Measurements from ENCODE around the gene GALNT11. TPM values are rescaled to one million over a fixed set of nuclear protein-coding genes. Genes with fewer than 3 reads are reported as not detected.
"Not testable (repeated sequence)": the region's sequence is repeated elsewhere in the genome, so short reads cannot be mapped to it uniquely, and the experiment has no call there.

GALNT11 gene
- 100 to 1,000 TPM; 116 to 122 (median 119) TPM for polyA plus RNA-seq (ENCODE audit: insufficient read length in 3 of 3)

DNA sequence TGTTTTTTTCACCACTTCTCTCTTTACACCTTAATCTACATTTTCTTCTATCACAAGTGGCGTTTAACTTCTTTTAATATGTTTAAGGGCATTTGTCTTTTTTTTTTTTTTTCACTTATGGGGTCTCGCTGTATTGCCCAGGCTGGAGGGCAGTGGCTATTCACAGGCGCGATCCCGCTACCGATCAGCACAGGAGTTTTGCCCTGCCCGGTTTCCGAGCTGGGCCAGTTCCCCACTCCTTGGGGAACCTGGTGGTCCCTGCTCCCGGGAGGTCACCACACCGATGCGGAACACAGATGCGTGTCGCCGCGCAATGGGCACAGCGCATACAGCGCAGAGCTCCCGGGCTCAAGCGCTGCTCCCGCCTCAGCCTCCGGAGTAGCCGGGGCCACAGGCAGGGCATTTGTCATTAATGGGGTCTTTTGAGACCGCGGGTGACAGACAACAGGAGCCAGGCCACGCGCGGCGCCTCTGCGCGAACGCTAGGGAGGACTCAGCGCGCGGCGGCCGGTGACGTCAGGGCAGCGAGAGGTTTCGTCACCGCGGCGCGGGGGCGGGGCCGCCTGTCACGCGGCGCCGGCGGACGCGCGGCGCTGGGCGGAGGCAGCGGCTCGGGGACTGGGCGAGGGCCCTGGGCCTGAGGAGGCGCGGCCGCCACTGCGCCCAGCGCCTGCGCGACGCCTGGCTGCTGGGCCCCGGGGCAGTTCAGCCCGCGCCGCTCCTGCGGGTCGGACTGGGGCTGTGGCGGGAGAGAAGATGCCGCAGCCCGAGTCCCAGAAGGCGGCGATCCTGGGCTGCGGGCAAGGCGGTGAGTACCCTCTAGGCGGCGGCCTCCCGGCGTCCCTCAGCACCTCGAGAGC is at the start of gene GALNT11:
TSS of gene GALNT11 (plus strand) at position 598 of the 860 bp plus-strand sequence. CDS start 68,554 bp downstream, outside the sequence.
- DNase-seq (ENCODE audit: low read depth in 3 of 3, low spot score in 2 of 3) = peak; percentile 48 to 71 (median 68)

DNA sequence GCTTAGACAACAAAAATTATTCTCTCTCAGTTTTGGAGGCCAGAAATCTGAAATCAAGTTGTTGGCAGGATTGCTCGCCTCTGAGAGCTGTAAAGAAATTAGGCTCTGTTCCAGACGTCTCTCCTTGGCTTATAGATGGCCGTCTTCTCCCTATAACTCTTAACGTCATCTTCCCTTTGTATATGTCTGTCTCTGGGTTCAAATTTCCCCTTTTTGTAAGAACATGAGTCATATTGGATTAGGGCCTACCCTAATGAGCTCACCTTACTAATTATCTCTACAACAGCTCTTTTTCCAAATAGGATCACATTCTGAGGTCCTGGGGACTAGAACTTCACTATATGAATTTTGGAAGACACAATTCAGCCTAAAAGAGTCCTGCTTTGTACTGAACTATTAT is 46.9 kb upstream of the GALNT11 start:
- no peak for DNase-seq (ENCODE audit: low read depth in 3 of 3, low spot score in 2 of 3)

DNA sequence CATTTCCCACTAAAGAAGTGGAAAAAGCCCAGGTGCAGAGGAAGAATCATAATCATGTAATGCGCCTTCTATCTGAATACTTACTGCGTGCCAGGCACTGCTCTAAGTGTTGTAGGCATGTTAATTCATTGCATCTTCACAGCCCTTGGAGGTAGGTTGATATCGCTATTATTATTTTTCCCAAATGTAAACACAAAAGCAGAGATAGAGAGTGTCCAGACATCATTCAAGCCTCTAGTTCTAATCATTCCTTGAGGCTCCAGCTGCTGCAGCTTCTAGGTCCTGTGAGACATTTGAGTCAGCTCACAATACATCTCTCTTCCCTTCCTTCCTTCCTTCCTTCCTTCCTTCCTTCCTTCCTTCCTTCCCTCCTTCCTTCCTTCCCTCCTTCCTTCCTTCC is 44.3 kb upstream of the GALNT11 start:
- no peak for DNase-seq (ENCODE audit: low read depth in 3 of 3, low spot score in 2 of 3)

DNA sequence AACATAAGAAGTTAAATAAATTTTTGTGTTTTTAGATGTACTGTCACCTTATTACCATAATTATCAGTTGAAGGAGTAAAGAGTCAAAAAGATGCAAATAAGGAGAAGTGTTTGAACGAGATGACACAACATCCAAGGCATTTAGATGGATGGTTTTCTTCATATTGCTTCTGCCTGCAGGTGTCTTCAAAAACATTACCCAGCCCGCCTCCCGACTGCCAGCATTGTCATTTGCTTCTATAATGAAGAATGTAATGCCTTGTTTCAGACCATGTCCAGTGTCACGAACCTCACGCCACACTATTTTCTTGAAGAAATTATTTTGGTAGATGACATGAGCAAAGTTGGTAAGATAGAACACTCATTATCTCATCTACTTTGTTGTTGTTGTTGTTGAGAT is 42.7 kb upstream of the GALNT11 start:
- no peak for DNase-seq (ENCODE audit: low read depth in 3 of 3, low spot score in 2 of 3)

DNA sequence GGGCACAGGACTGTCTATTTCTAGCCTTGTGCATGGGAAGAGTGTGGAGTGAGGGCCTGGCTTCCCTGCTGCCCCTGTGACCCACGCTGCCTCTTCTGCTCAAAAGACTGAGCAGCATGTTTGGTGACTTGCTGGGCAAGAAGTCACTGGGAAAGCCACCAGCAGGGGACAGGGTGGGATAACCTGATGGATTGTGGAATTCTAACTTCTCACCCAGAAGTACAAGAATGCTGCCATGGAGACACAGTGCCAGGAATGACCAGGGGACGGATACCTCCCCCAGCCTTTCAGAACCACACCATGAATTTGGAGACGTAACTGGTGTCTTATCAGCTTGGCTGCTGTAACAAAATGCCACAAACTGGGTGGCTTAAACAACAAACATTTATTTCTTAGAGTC is 40.9 kb upstream of the GALNT11 start:
- no peak for DNase-seq (ENCODE audit: low read depth in 3 of 3, low spot score in 2 of 3)

DNA sequence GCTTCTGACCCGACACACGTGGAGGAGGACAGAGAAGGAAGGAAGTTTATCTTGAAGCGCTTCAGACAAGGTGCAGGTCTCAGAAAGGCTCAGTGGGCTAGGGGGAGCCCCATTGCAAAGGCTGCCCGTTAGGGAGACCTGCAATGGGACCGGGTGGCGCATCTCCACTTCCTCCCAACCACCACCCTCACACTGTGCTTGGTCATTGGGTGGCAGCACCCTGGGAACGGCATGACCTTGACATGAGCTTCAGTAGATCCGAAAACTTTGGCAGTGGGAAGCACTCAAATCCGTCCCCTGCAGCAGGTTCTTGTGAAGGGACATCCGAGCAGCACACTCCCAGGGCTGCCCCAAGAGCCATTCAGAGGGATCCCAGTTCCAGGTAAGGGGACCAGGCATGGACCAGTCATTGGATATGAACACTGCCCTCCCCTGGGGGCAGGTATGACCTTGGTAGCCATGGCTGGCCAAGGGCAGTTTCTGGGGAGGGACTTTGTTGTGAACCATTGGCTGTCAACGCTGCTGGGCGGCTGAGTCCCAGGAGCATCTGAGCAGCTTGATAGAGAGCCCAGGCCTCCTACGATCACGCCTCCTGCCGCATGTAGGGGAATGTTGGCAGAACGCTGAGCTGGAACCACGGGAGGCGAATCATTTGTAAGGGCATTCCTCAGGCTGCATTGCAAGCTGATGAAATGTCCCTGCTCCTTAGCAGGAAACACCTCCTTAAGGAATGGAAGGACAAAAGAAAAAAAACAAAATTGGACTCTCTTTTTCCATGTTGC is 37.5 kb upstream of the GALNT11 start:
- DNase-seq (ENCODE audit: low read depth in 3 of 3, low spot score in 2 of 3) = no peak

DNA sequence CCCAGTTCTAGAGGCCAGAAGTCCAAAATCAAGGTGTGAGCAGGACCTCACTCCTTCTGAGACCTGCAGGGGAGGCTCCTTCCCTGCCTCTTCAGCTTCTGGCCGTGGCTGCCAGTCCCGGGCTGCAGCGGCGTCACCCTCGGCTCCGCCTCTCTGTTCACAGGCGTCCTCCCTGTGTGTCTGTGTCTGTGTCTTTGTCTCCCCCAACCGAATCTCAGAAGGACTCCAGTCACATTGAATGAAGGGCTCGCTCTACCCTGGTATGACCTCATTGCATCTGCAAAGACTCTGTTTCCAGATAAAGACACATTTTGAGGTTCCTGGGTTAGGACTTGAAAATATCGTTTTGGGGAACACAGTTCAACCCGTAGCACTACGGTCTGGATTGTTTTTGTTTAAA is 33.1 kb upstream of the GALNT11 start:
- peak in 1 of 3 donors; percentile 29 for DNase-seq (ENCODE audit: low read depth in 3 of 3, low spot score in 2 of 3)

DNA sequence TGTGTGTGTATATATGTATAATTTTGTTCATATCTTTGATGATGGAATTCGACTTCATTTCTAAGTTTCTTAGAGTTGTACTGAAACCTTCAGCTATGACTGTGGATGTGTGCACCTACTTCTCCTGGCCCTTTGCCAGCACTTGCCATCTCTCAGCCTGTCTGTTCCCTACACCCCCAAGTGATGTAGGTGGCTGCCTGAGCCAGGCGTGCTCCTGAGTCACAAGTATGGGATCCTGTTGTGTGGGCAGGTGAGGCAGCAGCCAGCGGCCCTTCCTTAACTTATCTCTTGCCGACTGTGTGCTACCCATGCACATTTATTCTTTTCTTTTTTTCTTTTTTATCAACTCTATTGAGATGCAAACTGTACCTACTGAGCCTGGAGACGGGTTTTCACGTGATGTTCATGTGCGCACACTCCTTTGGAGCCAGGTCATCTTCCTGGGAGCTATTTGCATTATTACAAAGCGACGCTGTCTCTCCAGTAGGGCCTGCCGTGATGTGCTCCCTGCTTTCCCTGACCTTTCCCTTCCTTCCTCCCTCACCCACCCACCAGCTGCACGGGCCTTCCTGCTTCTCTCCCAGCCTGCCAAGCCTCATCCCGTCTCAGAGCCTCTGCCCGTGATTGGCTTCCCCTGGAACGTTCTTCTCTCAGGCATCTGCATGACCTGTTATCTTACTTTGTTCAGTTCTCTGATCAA is 31.3 kb upstream of the GALNT11 start:
- no peak for DNase-seq (ENCODE audit: low read depth in 3 of 3, low spot score in 2 of 3)

DNA sequence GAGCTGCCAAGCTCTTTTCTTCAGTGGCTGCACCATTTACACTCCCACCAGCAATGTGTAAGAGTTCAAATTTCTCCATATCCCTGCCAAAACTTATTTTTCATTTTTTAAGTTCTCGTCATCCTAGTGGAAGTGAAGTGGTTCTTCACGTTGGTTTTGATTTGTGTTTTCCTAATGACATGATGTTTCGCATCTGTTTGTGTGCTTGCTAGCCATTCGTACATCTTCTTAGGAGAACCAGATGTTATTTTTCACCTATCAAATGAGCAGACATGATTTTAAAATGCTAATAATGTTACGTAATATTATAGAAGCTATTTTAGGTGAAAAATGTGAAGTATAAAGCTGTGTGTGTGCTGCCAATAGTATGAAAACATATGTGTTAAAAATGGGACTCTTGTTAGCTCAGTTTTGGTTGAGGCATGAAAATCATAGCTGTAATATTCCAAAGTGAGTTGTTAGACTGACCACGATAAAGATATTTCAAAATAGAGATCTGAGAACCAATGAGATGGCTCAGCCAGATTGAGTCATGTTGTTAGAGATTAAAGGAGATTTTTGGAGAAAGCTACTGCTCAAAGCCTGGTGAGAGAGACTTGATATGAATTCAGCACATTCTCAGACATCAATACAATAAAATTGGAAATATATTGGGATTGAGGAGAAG is 25.9 kb upstream of the GALNT11 start:
- DNase-seq (ENCODE audit: low read depth in 3 of 3, low spot score in 2 of 3) = no peak

DNA sequence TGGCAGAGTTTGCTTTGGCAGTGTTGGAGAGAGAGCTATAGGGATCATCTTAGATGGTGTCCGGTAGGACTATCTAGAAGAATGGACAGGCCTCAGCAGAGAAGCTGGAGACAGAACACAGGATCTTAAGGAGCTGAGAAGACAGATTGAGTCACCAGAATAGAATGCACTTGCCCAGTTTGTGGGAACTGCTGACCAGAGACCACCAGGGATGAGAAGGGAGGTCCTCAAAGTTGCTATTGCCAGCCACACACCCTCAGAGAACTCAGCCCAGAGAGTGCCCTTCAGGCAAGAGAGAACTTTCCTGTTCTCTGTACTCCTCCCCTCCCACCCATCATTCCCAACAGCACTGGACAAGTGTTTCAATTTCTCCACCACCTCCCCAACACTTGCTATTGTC is 25.3 kb upstream of the GALNT11 start:
- no peak for DNase-seq (ENCODE audit: low read depth in 3 of 3, low spot score in 2 of 3)

DNA sequence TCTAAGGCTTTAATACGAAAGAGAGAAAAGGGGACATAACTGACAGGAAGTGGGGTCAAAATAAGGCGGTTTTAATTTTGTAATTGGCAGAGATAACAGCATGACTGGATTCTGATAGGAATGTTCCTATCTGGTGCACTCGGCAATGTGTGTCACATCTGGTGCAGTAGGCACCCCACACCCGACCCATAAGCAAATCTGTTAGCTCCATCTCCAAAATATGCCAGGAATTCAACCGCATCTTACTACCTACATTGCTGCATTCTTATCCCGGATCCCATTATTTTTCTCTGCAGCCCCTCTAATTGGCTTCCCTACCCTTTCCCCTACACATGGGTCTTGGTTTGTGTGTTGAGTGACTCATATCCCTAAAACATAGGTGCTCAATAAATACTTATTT is 19.1 kb upstream of the GALNT11 start:
- DNase-seq (ENCODE audit: low read depth in 3 of 3, low spot score in 2 of 3) = no peak

DNA sequence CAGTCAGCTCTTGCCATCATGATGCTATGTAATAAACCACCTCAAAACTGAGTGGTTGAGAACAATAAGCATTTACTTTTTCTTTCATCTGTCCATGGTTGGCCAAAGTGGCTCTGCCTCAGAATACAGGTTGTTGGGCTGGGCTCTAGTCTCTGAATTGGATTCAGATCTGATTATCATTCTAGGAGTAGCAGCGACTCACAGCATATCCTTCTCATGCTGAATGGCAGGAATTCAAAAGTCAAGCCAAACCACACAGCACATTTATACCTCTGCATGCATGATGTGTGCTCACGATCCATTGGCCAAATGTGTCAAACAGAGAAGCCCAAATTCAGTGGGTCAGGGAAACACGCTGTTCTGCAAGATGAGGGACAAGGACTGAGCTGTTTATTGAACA is 13.6 kb upstream of the GALNT11 start:
- DNase-seq (ENCODE audit: low read depth in 3 of 3, low spot score in 2 of 3) = no peak

DNA sequence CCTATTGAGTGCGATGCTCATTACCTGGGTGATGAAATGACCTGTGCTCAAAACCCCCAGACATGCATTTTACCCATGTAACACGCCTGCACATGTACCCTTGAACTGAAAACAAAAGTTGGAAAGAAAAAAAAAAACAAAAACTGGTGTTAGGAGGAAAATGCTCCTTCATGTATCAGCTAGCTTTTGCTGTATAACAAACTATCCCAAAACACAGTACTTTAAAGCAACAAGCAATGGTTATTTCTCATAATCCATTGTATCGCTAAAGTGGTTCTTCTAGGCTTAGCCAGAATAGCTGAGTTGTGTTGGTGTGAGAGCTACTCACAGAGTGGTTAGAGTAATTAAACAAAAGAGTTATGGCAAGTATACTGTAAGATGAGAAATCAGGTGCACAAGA is 12.2 kb upstream of the GALNT11 start:
- no peak for DNase-seq (ENCODE audit: low read depth in 3 of 3, low spot score in 2 of 3)

DNA sequence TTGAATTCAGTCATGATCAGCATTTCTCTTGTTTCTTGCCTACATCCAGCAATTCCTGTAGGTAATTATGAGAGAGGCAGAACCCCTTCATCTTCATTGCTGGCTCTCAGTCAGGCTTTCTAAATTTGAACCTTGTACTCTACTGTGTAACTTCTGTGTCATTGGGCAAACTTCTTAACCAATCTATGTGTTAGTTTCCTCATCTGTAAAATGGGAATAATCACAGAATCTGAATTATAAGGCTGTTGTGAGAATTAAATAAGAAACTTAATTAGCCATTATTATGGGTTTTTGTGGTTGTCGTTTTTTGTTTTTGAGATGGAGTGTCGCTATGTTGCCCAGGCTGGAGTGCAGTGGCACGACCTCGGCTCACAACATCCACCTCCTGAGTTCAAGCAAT is 11.5 kb upstream of the GALNT11 start:
- DNase-seq (ENCODE audit: low read depth in 3 of 3, low spot score in 2 of 3) = no peak

DNA sequence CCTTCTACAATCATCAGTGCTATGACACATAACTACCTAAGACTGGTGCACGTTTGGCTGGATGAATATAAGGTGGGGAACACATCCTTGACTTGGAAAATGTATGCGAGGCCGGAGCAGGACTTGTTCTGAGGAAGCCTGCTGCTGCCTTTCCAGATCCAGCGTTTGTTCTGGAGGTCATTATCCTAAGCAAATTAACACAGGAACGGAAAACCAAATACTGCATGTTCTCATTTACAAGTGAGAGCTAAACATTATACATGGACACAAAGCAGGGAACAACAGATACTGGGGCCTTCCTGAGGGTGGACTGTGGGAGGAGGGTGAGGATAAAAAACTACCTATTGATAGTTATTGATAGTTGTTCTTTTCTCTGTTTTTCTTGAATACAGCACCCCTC is 10.8 kb upstream of the GALNT11 start:
- DNase-seq (ENCODE audit: low read depth in 3 of 3, low spot score in 2 of 3) = no peak

DNA sequence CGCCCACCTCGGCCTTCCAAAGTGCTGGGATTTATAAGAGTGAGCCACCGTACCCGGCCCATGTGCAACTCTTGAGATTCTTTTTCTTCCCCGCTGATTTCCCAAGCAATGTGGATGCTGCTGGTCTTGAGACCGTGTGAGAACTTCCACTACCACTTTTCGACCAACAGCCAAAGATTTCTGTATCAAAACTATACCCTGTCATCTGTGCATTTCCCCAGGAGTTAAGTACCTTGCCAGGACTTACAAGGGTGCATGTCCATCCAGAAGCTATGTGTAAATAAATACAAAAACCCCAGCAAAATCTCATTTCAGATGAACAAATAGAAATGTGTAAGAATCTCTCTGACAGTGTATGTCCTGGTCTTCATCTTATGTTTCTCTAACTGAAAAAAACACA is 9.9 kb upstream of the GALNT11 start:
- DNase-seq (ENCODE audit: low read depth in 3 of 3, low spot score in 2 of 3) = no peak

DNA sequence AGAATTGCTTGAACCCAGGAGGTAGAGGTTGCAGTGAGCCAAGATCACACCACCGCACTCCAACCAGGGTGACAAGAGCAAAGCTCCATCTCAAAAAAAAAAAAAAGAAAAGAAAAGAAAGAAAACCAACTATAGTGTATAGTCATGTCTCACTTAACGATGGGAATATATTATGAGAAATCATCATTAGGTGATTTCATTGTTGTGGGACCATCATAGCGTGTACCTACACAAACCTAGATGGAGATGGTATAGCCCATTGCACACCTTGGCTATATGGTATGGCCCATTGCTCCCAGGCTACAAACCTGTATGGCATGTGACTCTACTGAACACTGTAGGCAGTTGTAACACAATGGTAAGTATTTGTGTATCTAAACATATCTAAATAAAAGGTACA is 8.5 kb upstream of the GALNT11 start:
- no peak for DNase-seq (ENCODE audit: low read depth in 3 of 3, low spot score in 2 of 3)

DNA sequence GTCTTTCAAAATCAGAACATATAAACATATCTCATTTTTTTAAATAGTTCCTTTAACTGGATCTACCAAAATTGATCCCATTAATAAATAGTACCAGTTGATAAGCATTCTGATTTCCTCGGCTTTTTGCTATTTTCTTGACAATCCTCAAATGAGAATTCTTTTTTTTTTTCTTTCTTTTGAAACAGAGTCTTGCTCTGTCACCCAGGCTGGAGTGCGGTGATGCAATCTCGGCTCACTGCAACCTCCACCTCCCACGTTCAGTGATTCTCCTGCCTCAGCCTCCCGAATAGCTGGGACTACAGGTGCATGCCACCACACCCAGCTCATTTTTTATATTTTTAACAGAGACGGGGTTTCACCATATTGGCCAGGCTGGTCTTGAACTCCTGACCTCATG is 7.8 kb upstream of the GALNT11 start:
- DNase-seq (ENCODE audit: low read depth in 3 of 3, low spot score in 2 of 3) = not testable (repeated sequence)

DNA sequence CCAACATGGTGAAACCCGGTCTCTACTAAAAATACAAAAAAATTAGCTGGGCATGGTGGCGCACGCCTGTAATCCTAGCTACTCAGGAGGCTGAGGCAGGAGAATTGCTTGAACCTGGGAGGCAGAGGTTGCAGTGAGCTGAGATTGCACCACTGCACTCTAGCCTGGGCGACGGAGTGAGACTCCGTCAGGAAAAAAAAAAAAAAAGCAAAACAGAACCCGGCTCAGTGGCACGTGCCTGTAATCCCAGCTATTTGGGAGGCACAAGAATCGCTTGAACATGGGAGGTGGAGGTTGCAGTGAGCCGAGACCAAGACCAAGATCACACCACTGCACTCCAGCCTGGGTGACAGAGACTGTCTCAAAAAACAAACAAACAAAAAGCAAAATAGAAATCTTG is 3.7 kb upstream of the GALNT11 start:
- DNase-seq (ENCODE audit: low read depth in 3 of 3, low spot score in 2 of 3) = not testable (repeated sequence)

Data from right renal cortex interstitium (tissue), 3 donors.